ENCODE measurements around the gene EXT2.

The EXT2 gene

GRCh38 chr11:44095506-44096359 is at the start of gene EXT2:
EXT2 (plus strand) TSS chr11:44095678; CDS start chr11:44107713, 12,035 bp downstream.
- peak; percentile 58 to 85 for DNase-seq (ENCODE audit: extremely low read depth in 1 of 2, low read depth in 1 of 2)

- no peak for DNase-seq (ENCODE audit: extremely low read depth in 1 of 2, low read depth in 1 of 2)
These were observed 49.3 kb upstream of the EXT2 start for GRCh38 chr11:44046182-44046581.

DNA sequence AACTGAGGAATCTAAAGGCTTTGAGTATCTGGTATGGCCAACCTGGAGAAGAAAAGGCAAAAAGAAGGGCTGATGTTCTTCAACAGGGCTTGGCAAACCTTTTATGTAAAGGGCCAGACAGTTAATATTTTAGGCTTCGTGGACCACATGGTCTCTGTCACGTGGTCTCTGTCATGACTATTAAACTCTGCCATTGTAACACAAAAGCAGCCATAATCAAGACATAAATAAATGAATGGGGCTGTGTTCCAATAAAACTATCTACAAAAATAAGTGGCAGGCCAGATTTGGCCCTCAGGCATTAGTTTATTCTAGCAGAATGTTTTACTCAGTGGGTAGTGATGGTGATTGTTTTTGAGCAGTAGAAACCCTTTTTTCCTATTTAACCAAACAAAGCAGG is 48.2 kb upstream of the EXT2 start:
- no peak for DNase-seq (ENCODE audit: extremely low read depth in 1 of 2, low read depth in 1 of 2)

DNA sequence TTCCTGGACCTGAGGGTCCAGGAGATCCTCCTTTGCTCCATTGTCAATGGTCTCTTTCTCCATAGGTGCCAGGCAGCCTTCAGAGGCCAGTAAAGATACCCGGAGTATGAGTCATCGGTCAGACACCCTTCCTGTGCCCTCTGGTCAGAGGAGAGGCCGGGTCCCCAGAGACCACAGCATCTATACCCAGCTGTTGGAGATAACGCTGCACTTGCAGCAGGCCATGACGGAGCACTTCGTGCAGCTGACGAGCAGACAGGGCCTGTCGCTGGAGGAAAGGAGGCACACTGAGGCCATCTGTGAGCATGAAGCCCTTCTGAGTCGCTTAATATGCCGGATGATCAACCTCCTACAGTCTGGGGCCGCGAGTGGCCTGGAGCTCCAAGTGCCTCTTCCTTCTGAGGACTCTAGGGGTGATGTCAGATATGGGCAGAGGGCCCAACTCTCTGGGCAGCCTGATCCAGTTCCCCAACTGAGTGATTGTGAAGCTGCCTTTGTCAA is 47.5 kb upstream of the EXT2 start, which contains the start of gene ACCSL:
Gene ACCSL, plus strand, starts transcription at position 51 of the 501 bp plus-strand sequence. Its CDS starts 56 bp downstream, at position 107.
- DNase-seq (ENCODE audit: extremely low read depth in 1 of 2, low read depth in 1 of 2), result no peak

GRCh38 chr11:44049832-44050231 is 45.6 kb upstream of the EXT2 start:
- DNase-seq (ENCODE audit: extremely low read depth in 1 of 2, low read depth in 1 of 2), result no peak

DNA sequence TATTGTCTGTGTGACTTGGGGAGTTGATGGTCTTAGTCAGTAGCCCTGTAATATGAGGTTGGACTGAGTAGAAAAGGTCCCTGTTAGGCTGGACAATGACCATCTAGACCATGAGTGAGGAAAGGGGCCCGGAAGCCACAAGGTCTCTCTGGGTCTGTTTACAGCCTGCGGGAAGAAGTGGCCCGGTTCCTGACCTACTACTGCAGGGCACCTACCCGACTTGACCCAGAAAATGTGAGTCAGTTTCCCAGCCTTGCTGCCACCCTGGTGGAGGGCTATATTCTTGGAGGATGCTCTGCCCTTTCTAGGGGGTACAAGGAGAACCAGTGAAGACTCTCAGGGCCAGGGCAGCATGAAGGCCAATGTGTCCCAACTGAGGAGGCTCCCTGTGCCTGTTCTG is 44.3 kb upstream of the EXT2 start:
- DNase-seq (ENCODE audit: extremely low read depth in 1 of 2, low read depth in 1 of 2), result no peak

DNA sequence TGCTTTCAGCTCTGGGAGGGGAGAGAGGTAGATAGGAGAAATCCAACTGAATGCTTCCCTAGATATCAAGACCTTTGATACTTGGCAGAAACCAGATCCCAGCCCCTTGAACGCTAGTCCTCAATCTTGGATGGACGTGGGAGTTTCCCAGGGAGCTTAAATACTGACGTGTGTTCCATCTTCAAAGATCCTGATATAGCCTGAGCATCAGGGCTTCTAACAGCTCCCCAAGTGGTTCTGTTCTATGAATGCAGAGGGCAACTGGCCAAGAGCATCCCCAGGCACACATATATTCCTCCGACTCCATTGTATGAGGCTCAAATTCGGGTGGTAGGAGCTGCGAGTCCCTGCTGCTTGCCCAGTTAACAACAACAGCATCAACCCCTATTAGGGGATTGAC is 38.1 kb upstream of the EXT2 start:
- no peak for DNase-seq (ENCODE audit: extremely low read depth in 1 of 2, low read depth in 1 of 2)

DNA sequence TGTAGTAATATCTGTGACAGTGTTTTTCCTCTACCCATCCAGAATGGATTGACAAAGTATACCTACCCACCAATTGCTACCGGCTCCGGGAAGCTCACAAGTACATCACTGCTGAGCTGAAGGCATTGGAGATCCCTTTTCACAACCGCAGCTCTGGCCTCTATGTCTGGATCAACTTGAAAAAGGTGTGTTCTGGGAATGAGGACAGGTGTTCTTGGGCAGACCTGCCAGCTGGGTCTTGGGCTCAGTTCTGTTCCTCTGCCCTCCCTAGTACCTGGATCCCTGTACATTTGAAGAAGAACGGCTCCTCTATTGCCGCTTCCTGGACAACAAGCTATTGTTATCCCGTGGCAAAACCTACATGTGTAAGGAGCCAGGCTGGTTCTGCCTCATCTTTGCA is 37.2 kb upstream of the EXT2 start:
- no peak for DNase-seq (ENCODE audit: extremely low read depth in 1 of 2, low read depth in 1 of 2)

- no peak for DNase-seq (ENCODE audit: extremely low read depth in 1 of 2, low read depth in 1 of 2)
These were observed 30.3 kb upstream of the EXT2 start for GRCh38 chr11:44065161-44065661.

- peak; percentile 65 to 86 for DNase-seq (ENCODE audit: extremely low read depth in 1 of 2, low read depth in 1 of 2)
These were observed 29.4 kb upstream of the EXT2 start, which contains the start of gene ACCS for GRCh38 chr11:44065841-44066731. ACCS (plus strand) TSS chr11:44066270; CDS start chr11:44067628, 1,358 bp downstream.

DNA sequence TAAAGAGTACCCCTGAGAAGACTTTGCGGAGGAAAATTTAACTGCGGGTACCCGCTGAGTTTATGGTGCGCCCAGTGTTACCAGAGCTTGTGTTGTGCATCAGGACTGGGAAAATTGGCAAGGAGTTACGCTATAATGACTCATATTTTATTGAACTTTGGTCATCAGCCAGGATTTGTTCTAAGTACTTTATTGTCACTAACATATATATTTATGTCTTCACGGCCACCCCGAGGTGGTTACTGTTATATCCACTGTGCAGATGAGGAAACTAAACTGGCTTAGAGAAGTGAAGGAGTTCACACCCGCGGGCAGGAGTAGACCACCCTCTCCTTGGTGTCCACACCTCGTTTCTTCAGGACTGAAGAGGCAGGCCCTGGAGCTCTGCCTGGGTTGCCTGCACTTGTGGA is 28.7 kb upstream of the EXT2 start:
- DNase-seq (ENCODE audit: extremely low read depth in 1 of 2, low read depth in 1 of 2), result no peak

DNA sequence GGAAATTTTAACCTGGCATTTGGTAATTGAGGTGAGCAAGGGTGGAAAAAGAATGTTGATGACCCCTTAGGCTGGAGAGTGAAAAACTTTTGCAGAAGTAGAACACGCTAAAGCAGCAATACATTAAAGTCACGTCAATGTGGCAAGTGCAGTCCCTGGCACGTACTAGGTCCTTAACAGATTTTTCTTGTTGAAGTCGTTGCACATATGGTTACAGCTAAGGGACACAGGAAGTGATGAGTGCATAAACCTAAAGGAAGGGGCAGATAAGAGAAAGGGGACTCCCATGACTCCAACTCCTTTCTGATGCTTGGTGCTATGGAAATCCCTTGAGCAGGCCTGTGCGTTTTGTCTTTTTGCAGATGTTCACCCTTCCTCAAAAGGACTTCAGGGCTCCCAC is 28.2 kb upstream of the EXT2 start:
- DNase-seq (ENCODE audit: extremely low read depth in 1 of 2, low read depth in 1 of 2), result no peak

- no peak for DNase-seq (ENCODE audit: extremely low read depth in 1 of 2, low read depth in 1 of 2)
These were observed 27.3 kb upstream of the EXT2 start for GRCh38 chr11:44068180-44068579.

DNA sequence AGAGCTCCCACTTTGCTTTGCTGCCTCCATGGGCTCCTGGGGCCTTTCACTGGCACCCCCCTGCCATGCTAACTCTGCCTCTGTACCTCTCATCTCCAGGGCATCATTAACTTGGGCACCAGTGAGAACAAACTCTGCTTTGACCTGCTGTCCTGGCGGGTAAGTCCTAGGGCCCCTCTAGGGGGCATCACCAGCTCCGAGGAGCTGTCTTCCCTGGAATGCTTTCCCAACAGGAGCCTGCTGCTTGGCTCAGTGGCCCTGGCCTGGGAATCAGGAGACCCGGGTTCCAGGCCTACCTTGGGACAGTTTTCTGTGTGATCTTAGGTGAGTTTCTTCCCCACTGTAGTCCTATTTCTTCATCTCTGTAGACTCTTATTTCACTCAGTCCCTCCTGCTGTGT is 24.3 kb upstream of the EXT2 start:
- DNase-seq (ENCODE audit: extremely low read depth in 1 of 2, low read depth in 1 of 2), result no peak

- DNase-seq (ENCODE audit: extremely low read depth in 1 of 2, low read depth in 1 of 2), result no peak
These were observed 22.5 kb upstream of the EXT2 start for GRCh38 chr11:44072757-44073658.

- no peak for DNase-seq (ENCODE audit: extremely low read depth in 1 of 2, low read depth in 1 of 2)
These were observed 16.7 kb upstream of the EXT2 start for GRCh38 chr11:44078794-44079193.

- no peak for DNase-seq (ENCODE audit: extremely low read depth in 1 of 2, low read depth in 1 of 2)
These were observed 16.1 kb upstream of the EXT2 start for GRCh38 chr11:44079376-44079775.

GRCh38 chr11:44080951-44081350 is 14.5 kb upstream of the EXT2 start:
- no peak for DNase-seq (ENCODE audit: extremely low read depth in 1 of 2, low read depth in 1 of 2)

- DNase-seq (ENCODE audit: extremely low read depth in 1 of 2, low read depth in 1 of 2), result no peak
These were observed 12.8 kb upstream of the EXT2 start for GRCh38 chr11:44082645-44083044.

- no peak for DNase-seq (ENCODE audit: extremely low read depth in 1 of 2, low read depth in 1 of 2)
These were observed 12.0 kb upstream of the EXT2 start for GRCh38 chr11:44083433-44083832.

Measured in activated CD8-positive, alpha-beta memory T cell treated with anti-CD3 and anti-CD28 coated beads for 1 hour (primary cell).